ENCODE results near the gene ESRRG. TPM values are rescaled to one million over a fixed set of nuclear protein-coding genes. Genes with fewer than 3 reads are reported as not detected.

Gene ESRRG
- total RNA-seq, 2 experiments from 2014 or later: not detected

DNA sequence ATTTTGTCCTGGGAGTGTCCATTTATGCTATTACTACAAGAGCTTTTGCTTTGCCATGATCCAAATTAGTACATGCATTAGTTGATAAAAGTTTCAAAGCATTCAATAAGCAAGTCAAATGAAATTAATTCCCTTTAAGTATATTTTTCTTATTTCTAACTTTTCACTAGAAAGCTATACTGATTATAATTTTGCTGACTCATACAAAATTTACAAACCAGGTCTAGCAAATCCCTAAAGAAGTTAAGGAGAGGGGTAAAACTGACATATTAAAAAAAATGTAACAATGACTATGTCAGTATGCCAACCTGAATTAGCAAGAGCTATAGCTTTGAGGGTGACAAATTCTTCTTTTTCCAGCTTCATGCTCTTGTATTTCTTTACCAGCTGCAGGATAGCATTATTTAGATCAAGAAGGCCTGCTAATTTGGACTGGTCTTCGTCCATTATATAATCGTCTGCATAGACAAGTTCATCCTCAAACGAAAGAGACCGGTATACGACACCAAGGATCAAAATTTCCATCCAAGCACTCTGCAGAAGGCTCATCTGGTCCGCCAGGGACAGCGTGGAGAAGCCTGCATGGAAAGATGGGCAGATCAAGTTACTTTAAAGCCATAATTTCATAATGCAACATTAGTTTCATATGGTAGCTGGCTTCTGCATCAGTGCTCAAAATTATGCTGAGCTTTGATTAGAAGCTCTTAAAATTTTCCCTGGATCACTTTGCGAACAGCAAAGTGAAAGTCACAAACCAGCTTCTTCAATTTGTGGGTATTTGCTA lies 204.2 kb downstream of the ESRRG start:
- Mint-ChIP-seq H3K4me1 (ENCODE audit: low read depth) (no peaks in the 10 kb centered on the region), H3K9me3 (ENCODE audit: insufficient read depth) (no peaks in the 10 kb centered on the region), H3K27me3 (ENCODE audit: low read depth) (no peaks in the 10 kb centered on the region), H3K4me3 (no peak overlapping the region), H3K27ac (no peak overlapping the region), H3K36me3 (ENCODE audit: low read depth) (no peaks in the 10 kb centered on the region)
- no peak for DNase-seq
- CTCF ChIA-PET: no interaction called here
- ATAC-seq: no peak
- POLR2A ChIA-PET: no interaction called here

DNA sequence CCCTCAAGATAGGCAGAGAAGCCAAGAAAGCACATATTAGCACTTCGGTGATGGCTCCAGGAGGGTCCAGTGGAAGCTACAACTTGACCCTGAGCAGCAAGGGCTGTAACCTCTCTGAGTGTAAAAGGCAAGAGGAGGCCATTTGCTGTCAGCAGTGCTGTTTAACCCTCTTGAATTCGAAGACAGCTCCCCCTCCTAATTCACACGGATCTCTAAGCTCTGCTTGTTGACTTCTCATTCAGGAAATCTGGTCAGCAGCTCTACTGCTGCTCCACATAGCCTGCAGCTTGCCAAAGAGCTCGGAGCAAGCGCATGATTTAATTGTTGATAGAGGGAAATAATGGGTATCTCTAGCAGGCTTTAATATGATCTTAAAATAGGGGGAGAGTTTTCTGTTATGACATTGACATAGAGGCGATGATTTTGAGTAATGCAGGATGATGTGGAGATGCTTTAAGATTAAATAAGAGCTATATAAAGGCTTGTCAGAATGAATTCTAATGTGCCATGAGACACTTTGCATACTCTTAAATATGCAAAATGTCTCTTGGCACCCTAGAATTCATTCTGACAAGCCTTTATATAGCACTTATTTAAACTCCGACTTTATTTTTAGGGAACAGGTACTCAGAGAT lies 220.6 kb downstream of the ESRRG start:
- Mint-ChIP-seq H3K36me3 (ENCODE audit: low read depth) (no peaks in the 10 kb centered on the region), H3K27ac (no peak overlapping the region), H3K4me1 (ENCODE audit: low read depth) (no peaks in the 10 kb centered on the region), H3K27me3 (ENCODE audit: low read depth) (no peaks in the 10 kb centered on the region), H3K4me3 (no peak overlapping the region), H3K9me3 (ENCODE audit: insufficient read depth) (peaks cover 4% of the 10 kb centered on the region)
- POLR2A ChIA-PET: no interaction called here
- ATAC-seq (no peak), DNase-seq (no peak)
- CTCF ChIA-PET: no interaction called here

DNA sequence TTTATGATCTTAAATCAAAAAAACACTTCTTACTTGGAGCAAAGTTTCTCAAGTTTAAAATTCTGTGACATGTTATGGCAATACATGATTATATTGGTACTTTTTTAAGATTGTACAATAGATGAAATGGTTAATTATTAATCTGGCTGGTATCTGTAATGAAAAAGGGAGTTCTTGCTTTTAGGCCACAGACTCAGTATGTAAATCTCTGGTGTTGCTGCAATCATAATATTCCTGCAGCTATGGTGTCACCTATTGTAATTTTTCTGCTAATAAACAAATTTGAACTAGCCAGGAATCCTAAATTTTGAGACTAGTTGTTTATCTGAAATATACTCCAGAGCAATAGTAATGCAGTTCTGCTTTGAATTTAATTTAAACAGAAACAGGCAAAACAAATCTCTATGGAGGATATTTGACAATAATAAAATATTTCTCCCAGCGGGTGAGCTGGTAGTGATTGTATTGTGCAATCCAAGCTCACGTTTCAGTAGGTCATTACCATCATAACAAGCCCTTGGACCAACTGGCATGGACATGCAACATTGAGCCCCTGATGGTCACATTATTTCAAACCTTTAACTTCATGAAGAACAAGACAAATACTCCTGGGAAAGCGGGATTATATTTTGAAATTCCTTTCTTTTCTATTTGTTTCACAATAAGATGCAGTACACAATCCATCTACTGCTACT lies 222.8 kb downstream of the ESRRG start:
- Mint-ChIP-seq H3K4me1 (ENCODE audit: low read depth) (no peaks in the 10 kb centered on the region), H3K4me3 (no peak overlapping the region), H3K36me3 (ENCODE audit: low read depth) (no peaks in the 10 kb centered on the region), H3K27me3 (ENCODE audit: low read depth) (no peaks in the 10 kb centered on the region), H3K27ac (no peak overlapping the region), H3K9me3 (ENCODE audit: insufficient read depth) (peaks cover 4% of the 10 kb centered on the region)
- ATAC-seq (no peak), DNase-seq (no peak)
- POLR2A ChIA-PET: no interaction called here
- CTCF ChIA-PET: no interaction called here

DNA sequence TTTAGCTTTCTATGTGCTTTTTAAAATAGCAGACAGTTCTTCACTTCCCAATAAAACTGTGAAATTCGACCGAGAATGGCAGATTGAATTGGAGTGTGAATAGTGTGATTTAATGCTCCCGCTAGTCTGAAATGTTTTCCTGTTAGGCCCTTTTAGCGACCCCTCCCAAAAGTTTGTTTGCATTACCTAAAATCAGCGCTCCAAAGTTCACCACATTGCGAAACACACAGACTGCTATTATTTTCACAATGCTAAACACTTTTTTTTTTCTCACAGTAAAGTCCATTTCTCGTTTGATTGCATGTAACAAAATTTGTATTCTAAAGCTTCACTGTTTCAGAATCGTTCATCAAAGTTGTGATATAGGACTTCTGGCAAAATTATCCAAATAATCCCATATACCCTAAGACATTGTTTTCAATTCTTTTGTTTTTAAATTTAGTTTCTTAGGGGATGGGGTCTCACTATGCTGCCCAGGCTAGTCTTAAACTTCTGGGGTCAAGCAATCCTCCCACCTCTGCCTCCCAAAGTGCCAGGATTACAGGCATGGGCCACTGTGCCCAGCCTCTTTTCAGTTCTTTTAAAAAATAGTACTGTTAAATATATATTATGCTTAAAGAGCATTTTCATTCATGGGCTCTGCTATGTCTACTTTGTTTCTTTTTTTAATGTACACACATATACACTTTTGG lies 223.5 kb downstream of the ESRRG start:
- H3K4me3 Mint-ChIP-seq: no peak overlapping the region
- H3K27me3 Mint-ChIP-seq (ENCODE audit: low read depth): no peaks in the 10 kb centered on the region
- H3K4me1 Mint-ChIP-seq (ENCODE audit: low read depth): no peaks in the 10 kb centered on the region
- ChIA-PET CTCF (no interaction called here), POLR2A (no interaction called here)
- H3K9me3 Mint-ChIP-seq (ENCODE audit: insufficient read depth): peaks cover 4% of the 10 kb centered on the region
- DNase-seq (no peak), ATAC-seq (no peak)
- H3K27ac Mint-ChIP-seq: no peak overlapping the region
- H3K36me3 Mint-ChIP-seq (ENCODE audit: low read depth): no peaks in the 10 kb centered on the region

GRCh38 chr1:216498277-216498676 lies 225.0 kb downstream of the ESRRG start:
- H3K36me3 Mint-ChIP-seq (ENCODE audit: low read depth): no peaks in the 10 kb centered on the region
- ChIA-PET POLR2A (no interaction called here), CTCF (no interaction called here)
- no peaks in the 10 kb centered on the region for H3K4me1 Mint-ChIP-seq (ENCODE audit: low read depth)
- no peak overlapping the region for H3K27ac Mint-ChIP-seq
- no peak overlapping the region for H3K4me3 Mint-ChIP-seq
- no peaks in the 10 kb centered on the region for H3K27me3 Mint-ChIP-seq (ENCODE audit: low read depth)
- no peak for ATAC-seq
- DNase-seq: no peak
- peaks cover 7% of the 10 kb centered on the region for H3K9me3 Mint-ChIP-seq (ENCODE audit: insufficient read depth)

DNA sequence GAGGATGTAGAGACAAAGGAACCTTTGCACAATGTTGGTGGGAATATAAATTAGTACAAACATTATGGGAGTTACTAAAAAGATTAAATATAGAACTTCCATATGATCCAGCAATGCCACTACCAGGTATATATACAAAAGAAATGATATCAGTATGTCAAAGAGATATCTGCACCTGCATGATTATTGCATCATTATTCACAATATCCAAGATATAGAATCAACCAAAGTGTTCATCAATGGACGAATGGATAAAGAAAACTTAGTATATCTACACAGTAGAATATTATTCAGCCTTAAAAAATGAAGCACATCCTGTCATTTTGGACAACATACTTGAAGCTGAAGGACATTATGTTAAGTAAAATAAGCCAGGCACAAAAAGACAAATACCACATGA lies 238.2 kb downstream of the ESRRG start:
- CTCF ChIA-PET: no interaction called here
- no peak for DNase-seq
- POLR2A ChIA-PET: no interaction called here
- Mint-ChIP-seq H3K4me3 (no peak overlapping the region), H3K36me3 (ENCODE audit: low read depth) (peaks cover 3% of the 10 kb centered on the region), H3K27me3 (ENCODE audit: low read depth) (no peaks in the 10 kb centered on the region), H3K9me3 (ENCODE audit: insufficient read depth) (peaks cover 20% of the 10 kb centered on the region), H3K4me1 (ENCODE audit: low read depth) (no peaks in the 10 kb centered on the region), H3K27ac (no peak overlapping the region)
- no peak for ATAC-seq

- CTCF ChIA-PET: no interaction called here
- Mint-ChIP-seq H3K4me1 (ENCODE audit: low read depth) (no peaks in the 10 kb centered on the region), H3K9me3 (ENCODE audit: insufficient read depth) (peaks cover 25% of the 10 kb centered on the region), H3K27me3 (ENCODE audit: low read depth) (no peaks in the 10 kb centered on the region), H3K36me3 (ENCODE audit: low read depth) (peaks cover 3% of the 10 kb centered on the region), H3K27ac (no peak overlapping the region), H3K4me3 (no peak overlapping the region)
- POLR2A ChIA-PET: no interaction called here
- DNase-seq (no peak), ATAC-seq (no peak)
These were observed 239.4 kb downstream of the ESRRG start for GRCh38 chr1:216483672-216484401.

- ChIA-PET POLR2A (no interaction called here), CTCF (no interaction called here)
- peaks cover 25% of the 10 kb centered on the region for H3K9me3 Mint-ChIP-seq (ENCODE audit: insufficient read depth)
- no peaks in the 10 kb centered on the region for H3K4me1 Mint-ChIP-seq (ENCODE audit: low read depth)
- H3K36me3 Mint-ChIP-seq (ENCODE audit: low read depth): peaks cover 3% of the 10 kb centered on the region
- no peak overlapping the region for H3K27ac Mint-ChIP-seq
- H3K4me3 Mint-ChIP-seq: no peak overlapping the region
- no peak for DNase-seq
- ATAC-seq: no peak
- H3K27me3 Mint-ChIP-seq (ENCODE audit: low read depth): no peaks in the 10 kb centered on the region
These were observed 240.6 kb downstream of the ESRRG start for GRCh38 chr1:216482620-216483019.

DNA sequence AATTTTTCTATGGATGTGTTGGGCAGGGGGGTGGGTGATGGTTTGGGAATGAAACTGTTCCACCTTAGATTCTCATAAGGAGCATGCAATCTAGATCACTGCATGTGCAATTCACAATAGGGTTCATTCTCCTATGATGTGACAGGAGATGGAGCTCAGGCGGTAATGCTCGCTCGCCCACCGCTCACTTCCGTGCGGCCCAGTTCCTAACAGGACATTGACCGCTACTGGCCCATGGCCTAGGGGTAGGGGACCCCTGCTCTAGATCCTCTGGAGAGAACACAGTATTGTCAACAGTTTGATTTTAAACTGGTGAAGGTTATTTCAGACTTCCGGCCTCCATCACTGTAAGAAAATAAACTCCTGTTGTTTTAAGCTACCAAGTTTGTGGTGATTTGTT lies 245.0 kb downstream of the ESRRG start:
- no peaks in the 10 kb centered on the region for H3K4me1 Mint-ChIP-seq (ENCODE audit: low read depth)
- no peak overlapping the region for H3K27ac Mint-ChIP-seq
- H3K27me3 Mint-ChIP-seq (ENCODE audit: low read depth): no peaks in the 10 kb centered on the region
- H3K9me3 Mint-ChIP-seq (ENCODE audit: insufficient read depth): peaks cover 15% of the 10 kb centered on the region
- no peaks in the 10 kb centered on the region for H3K36me3 Mint-ChIP-seq (ENCODE audit: low read depth)
- DNase-seq: no peak
- ChIA-PET CTCF (no interaction called here), POLR2A (no interaction called here)
- H3K4me3 Mint-ChIP-seq: no peak overlapping the region
- ATAC-seq: no peak

GRCh38 chr1:216476341-216476740 lies 246.9 kb downstream of the ESRRG start:
- ChIA-PET CTCF (no interaction called here), POLR2A (no interaction called here)
- ATAC-seq (no peak), DNase-seq (no peak)
- Mint-ChIP-seq H3K36me3 (ENCODE audit: low read depth) (no peaks in the 10 kb centered on the region), H3K27me3 (ENCODE audit: low read depth) (no peaks in the 10 kb centered on the region), H3K9me3 (ENCODE audit: insufficient read depth) (peaks cover 15% of the 10 kb centered on the region), H3K27ac (no peak overlapping the region), H3K4me3 (no peak overlapping the region), H3K4me1 (ENCODE audit: low read depth) (no peaks in the 10 kb centered on the region)

- H3K27me3 Mint-ChIP-seq (ENCODE audit: low read depth): no peaks in the 10 kb centered on the region
- CTCF ChIA-PET: no interaction called here
- H3K9me3 Mint-ChIP-seq (ENCODE audit: insufficient read depth): peaks cover 12% of the 10 kb centered on the region
- H3K4me1 Mint-ChIP-seq (ENCODE audit: low read depth): no peaks in the 10 kb centered on the region
- DNase-seq (no peak), ATAC-seq (no peak)
- POLR2A ChIA-PET: no interaction called here
- no peak overlapping the region for H3K4me3 Mint-ChIP-seq
- H3K27ac Mint-ChIP-seq: no peak overlapping the region
- H3K36me3 Mint-ChIP-seq (ENCODE audit: low read depth): no peaks in the 10 kb centered on the region
These were observed 247.5 kb downstream of the ESRRG start for GRCh38 chr1:216475659-216476276.

All from activated CD8-positive, alpha-beta T cell treated with anti-CD3 and anti-CD28 coated beads, Interleukin-2, amount 10 ng/mL, durations not matched to agents 7 days and 5 days (primary cell).